Measurements from ENCODE around the gene ALS2CL. TPM values are rescaled to one million over a fixed set of nuclear protein-coding genes. Genes with fewer than 3 reads are reported as not detected.

Gene ALS2CL
- total RNA-seq, 1 donor from 2014 or later = 49.0 TPM

- Histone ChIP-seq H3K27ac (no peak overlapping the region), H3K4me3 (no peak overlapping the region), H3K9me3 (no peaks in the 10 kb centered on the region), H3K27me3 (no peaks in the 10 kb centered on the region), H3K36me3 (no peaks in the 10 kb centered on the region), H3K4me1 (no peaks in the 10 kb centered on the region)
- intact Hi-C loops (cut with DNase I) = no loop called here
- no peak for DNase-seq (ENCODE audit: low spot score in 2 of 2)
- TF ChIP-seq CTCF (IDR thresholded peaks at IDR 0.05) = no peak
Observed at GRCh38 chr3:46734773-46735172, 41.3 kb upstream of the ALS2CL start.

- no peak for DNase-seq (ENCODE audit: low spot score in 2 of 2)
- intact Hi-C loops (cut with DNase I) = no loop called here
- no peaks in the 10 kb centered on the region for H3K27me3 ChIP-seq
- no peak overlapping the region for H3K4me3 ChIP-seq
- no peaks in the 10 kb centered on the region for H3K4me1 ChIP-seq
- H3K9me3 ChIP-seq = no peaks in the 10 kb centered on the region
- H3K27ac ChIP-seq = no peak overlapping the region
- no peak for TF ChIP-seq CTCF (IDR thresholded peaks at IDR 0.05)
- no peaks in the 10 kb centered on the region for H3K36me3 ChIP-seq
Observed at GRCh38 chr3:46733026-46733800, 39.7 kb upstream of the ALS2CL start.

- DNase-seq (ENCODE audit: low spot score in 2 of 2) = no peak
- H3K27ac ChIP-seq = no peak overlapping the region
- intact Hi-C loops (cut with DNase I) = no loop called here
- no peaks in the 10 kb centered on the region for H3K27me3 ChIP-seq
- TF ChIP-seq CTCF (IDR thresholded peaks at IDR 0.05) = no peak
- H3K4me1 ChIP-seq = no peaks in the 10 kb centered on the region
- no peaks in the 10 kb centered on the region for H3K9me3 ChIP-seq
- H3K4me3 ChIP-seq = no peak overlapping the region
- no peaks in the 10 kb centered on the region for H3K36me3 ChIP-seq
Observed at GRCh38 chr3:46731795-46732194, 38.3 kb upstream of the ALS2CL start.

GRCh38 chr3:46730819-46731218, 37.3 kb upstream of the ALS2CL start:
- DNase-seq (ENCODE audit: low spot score in 2 of 2) = no peak
- Histone ChIP-seq H3K4me3 (no peak overlapping the region), H3K36me3 (no peaks in the 10 kb centered on the region), H3K27ac (no peak overlapping the region), H3K27me3 (no peaks in the 10 kb centered on the region), H3K9me3 (no peaks in the 10 kb centered on the region), H3K4me1 (no peaks in the 10 kb centered on the region)
- intact Hi-C loops (cut with DNase I) = no loop called here
- no peak for TF ChIP-seq CTCF (IDR thresholded peaks at IDR 0.05)

- no peak overlapping the region for H3K27ac ChIP-seq
- intact Hi-C loops (cut with DNase I) = no loop called here
- no peaks in the 10 kb centered on the region for H3K36me3 ChIP-seq
- no peak overlapping the region for H3K4me3 ChIP-seq
- H3K9me3 ChIP-seq = no peaks in the 10 kb centered on the region
- no peak for TF ChIP-seq CTCF (IDR thresholded peaks at IDR 0.05)
- DNase-seq (ENCODE audit: low spot score in 2 of 2) = no peak
- no peaks in the 10 kb centered on the region for H3K27me3 ChIP-seq
- no peaks in the 10 kb centered on the region for H3K4me1 ChIP-seq
Observed at GRCh38 chr3:46729038-46729437, 35.6 kb upstream of the ALS2CL start.

Data from ascending aorta (tissue), 2 donors.